ENCODE data around the gene ARHGEF25.
"Not testable (repeated sequence)": the region's sequence is repeated elsewhere in the genome, so short reads cannot be mapped to it uniquely, and the experiment has no call there.

ARHGEF25 gene

GRCh38 chr12:57584690-57585089 is 26.5 kb upstream of the ARHGEF25 start:
- no peak for FAIRE-seq

GRCh38 chr12:57585156-57585555 is 26.1 kb upstream of the ARHGEF25 start:
- DNase-seq (ENCODE audit: extremely low spot score, insufficient read length, low read depth): no peak

More at GRCh38 chr12:57584690-57585089, 26.5 kb upstream of the ARHGEF25 start:
- no peak for DNase-seq (ENCODE audit: extremely low spot score, insufficient read length, low read depth)

DNA sequence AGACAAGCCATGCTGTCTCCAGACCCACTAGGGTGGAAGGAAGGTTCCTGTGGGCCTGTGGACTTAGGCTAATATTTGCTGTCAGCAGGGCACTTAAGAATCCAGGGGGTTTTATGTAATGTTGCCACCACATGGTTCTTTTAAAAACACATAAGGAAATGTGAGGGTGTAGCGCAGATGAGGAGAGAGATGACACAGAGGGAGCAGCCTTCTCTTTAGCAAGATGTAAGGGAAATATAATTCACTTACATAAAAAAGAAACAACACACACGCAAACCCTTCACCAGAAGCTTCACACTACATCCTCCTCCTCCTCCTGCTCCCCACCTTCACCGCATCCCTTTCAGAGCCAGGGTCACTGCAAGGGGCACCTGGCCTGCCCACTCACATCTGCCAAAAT is 25.1 kb upstream of the ARHGEF25 start:
- no peak for FAIRE-seq

More at GRCh38 chr12:57585156-57585555, 26.1 kb upstream of the ARHGEF25 start:
- FAIRE-seq: no peak

DNA sequence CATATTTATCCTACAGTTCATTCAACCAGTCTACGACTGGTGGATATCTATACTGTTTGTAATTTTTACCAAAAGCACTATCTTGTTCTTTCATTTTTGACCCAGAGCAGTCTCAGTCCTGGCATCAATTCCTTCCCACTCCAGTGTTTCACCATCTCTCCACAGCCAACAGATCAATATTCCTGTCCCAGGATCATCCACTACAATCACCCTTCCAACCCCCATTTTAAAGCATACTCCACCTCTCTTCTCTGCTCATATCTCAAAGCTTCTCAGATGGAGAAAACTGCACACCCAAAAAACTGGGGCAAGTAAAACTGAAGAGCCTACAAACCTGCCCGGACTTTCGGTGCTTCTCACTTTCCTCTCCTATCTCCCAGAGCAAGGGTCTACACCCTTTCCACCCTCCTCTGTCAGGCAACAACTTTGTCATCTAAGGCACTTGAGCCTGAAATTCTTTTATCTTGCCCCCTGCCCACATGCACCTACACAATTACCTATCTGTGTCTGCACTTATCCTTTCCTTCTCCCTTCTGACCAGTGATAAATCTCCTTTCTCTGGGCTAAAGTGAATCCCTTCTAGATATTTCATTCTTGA is 24.3 kb upstream of the ARHGEF25 start:
- DNase-seq (ENCODE audit: extremely low spot score, insufficient read length, low read depth): no peak
- FAIRE-seq: no peak

More for the DNA sequence above, 25.1 kb upstream of the ARHGEF25 start:
- no peak for DNase-seq (ENCODE audit: extremely low spot score, insufficient read length, low read depth)

GRCh38 chr12:57588951-57589610 is 22.2 kb upstream of the ARHGEF25 start:
- not testable (repeated sequence) for DNase-seq (ENCODE audit: extremely low spot score, insufficient read length, low read depth); FAIRE-seq

DNA sequence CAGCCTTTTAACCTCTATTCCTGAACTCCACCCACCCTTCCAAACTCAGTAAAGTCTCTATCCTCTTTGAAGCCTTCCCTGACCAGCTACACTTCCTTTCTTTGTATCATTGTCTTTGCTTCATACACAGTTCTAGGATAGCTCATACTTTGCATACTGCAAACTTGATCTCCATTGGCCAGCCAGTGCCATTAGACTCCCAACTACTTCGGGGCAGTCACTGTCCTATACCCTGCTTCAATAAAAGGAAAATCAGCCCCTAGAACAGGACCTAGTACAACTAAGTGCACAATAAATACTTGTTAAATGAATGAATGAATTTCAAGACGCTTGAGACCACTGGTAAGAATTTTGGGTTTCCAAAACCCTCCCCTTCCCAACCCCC is 20.8 kb upstream of the ARHGEF25 start:
- FAIRE-seq: no peak
- DNase-seq (ENCODE audit: extremely low spot score, insufficient read length, low read depth): no peak

DNA sequence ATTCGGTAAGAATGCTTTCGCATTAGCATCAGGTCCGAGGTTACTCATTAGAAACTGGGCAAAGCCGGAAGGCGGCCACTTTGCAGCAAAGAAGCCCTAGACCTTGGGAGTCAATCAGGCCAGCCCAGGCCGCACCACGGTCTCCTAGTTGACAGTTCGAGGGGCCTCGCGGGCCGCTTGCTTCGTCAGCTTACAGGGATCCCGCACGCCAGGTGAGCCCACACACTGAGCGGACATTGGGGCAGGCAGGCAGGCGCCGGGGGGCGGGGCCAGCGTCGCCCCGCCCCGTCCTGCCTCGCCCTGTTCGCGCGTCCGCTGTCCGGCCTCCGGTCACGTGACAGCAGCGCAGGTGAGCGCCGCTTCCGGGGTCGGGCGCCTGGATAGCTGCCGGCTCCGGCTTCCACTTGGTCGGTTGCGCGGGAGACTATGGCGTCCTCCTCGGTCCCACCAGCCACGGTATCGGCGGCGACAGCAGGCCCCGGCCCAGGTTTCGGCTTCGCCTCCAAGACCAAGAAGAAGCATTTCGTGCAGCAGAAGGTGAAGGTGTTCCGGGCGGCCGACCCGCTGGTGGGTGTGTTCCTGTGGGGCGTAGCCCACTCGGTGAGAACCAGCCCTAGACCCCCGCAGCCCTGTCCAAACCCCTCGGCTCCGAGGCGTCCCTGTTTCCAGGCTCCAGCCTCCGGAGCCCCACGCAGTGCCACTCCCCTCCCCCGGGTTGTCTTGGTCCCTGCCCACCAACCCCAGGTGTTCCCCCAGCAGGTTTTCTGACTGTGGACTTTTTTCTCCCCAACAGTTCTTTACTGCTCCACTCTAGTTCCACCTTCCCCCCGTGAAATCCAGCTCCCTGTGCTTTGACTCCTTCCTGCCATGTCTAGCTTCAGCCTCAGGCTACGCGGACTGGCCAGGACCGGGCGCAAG is 20.1 kb upstream of the ARHGEF25 start, which contains the start of gene PIP4K2C:
PIP4K2C (plus strand) TSS at position 329 of the 918 bp plus-strand sequence; CDS start at position 427, 98 bp downstream.
- DNase-seq (ENCODE audit: extremely low spot score, insufficient read length, low read depth) (peak; percentile 96), FAIRE-seq (peak; percentile 79)

GRCh38 chr12:57591782-57592325 is 19.4 kb upstream of the ARHGEF25 start:
- DNase-seq (ENCODE audit: extremely low spot score, insufficient read length, low read depth): no peak
- FAIRE-seq: no peak

GRCh38 chr12:57592551-57593165 is 18.6 kb upstream of the ARHGEF25 start:
- DNase-seq (ENCODE audit: extremely low spot score, insufficient read length, low read depth) (no peak), FAIRE-seq (no peak)

GRCh38 chr12:57593187-57593586 is 18.0 kb upstream of the ARHGEF25 start:
- FAIRE-seq (no peak), DNase-seq (ENCODE audit: extremely low spot score, insufficient read length, low read depth) (no peak)

DNA sequence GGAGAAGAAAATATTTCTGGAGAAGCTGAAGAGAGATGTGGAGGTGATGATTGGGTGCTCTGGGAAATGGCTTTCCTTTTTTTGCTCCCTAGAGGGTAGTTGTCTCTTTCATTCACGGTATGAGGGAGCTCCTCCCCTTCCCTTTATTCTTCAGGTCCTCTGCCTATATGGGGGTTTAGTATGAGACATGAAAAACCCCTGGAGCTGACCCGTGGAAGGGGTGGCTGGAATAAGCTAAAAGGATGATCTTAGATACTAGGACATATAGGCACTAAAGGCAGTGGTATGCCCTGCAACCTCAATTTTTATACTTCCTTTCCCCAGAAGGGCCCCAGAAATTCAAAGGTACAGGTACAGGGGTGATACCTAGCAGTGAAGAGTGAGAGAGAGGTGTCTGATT is 10.8 kb upstream of the ARHGEF25 start:
- DNase-seq (ENCODE audit: extremely low spot score, insufficient read length, low read depth): no peak
- FAIRE-seq: no peak

DNA sequence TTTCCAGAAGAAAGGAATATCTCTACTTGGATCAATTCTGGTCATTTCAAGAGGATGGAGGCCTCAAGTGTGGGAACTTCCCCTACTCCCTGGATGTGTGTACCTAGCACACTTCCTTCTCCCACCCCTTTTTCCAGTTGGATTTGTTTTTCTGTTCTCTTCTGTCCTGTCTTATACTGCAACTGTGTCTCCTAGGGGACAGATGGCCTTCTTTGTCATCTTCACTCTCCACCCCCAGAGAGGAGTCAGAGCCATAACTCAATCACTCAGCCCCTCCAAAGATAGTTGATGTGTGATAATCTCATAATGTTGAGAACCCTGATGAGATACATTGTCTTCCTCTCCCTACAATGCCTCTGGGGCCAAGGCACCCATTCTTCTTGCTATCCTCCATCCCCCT is 8.7 kb upstream of the ARHGEF25 start:
- FAIRE-seq (no peak), DNase-seq (ENCODE audit: extremely low spot score, insufficient read length, low read depth) (no peak)

GRCh38 chr12:57603324-57603723 is 7.9 kb upstream of the ARHGEF25 start:
- FAIRE-seq (no peak), DNase-seq (ENCODE audit: extremely low spot score, insufficient read length, low read depth) (no peak)

DNA sequence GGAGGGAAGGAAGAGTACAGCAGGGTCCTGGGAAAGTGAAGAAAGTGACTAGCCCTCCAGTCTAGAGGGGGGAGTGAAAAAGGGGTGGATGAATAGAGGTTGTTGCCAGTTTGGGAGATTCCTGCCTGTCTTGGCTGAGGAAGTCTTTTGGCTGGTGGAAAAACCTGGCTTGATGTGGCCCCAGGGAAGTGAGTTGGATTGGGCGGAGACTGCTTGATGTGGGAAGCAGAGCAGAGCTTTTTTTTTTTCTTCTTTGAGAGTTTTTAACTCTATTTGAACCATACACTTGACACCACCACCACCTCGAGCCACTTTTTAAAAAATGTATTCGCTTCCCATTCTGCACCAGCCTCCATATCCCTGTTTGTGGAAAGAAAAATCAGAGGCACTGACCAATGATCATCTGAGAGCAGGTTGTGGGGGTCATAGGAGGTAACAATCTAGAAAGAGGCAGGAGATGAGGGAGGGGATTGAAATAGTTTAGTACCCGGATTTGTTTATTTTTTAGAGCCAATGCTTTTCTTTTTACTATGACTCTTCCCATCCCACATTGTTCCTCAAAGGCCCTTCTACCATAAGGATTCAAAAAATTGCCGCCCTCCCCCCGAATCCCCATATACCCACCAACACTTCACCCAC is 7.3 kb upstream of the ARHGEF25 start:
- no peak for DNase-seq (ENCODE audit: extremely low spot score, insufficient read length, low read depth)
- FAIRE-seq: peak; percentile 49

DNA sequence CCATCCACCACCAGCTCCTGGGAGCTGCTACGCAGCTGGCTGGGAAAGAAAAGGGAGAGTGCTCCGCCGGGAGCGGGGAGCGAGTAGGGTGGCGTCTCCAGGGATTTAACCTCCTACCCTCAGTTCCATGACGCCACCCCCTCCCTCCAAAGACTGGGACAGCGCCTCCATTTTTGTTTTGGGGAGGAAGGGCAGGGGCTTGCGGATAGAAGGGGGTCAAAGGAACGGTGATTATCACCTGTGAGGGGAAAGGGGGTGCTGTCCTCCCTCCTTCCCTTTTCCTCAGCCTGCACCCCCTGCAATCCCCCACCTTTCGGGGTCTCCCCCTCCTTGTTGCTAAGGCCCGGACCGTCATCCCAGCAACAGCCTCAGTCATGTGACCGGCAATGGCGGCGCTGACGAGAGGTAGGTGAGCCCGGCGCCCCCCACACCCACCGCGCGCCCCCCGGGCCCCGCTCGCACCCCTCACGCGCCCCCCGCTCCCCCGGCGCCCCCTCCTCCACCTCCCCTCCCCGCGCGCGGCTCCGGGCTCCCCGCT is 6.7 kb upstream of the ARHGEF25 start, which contains the start of gene DTX3:
DTX3 (plus strand) TSS at position 371 of the 538 bp plus-strand sequence. CDS start 1,694 bp downstream, outside the sequence.
- FAIRE-seq (no peak), DNase-seq (ENCODE audit: extremely low spot score, insufficient read length, low read depth) (no peak)

- FAIRE-seq: peak; percentile 41
- no peak for DNase-seq (ENCODE audit: extremely low spot score, insufficient read length, low read depth)
Measured at GRCh38 chr12:57604992-57605810, 6.0 kb upstream of the ARHGEF25 start.

DNA sequence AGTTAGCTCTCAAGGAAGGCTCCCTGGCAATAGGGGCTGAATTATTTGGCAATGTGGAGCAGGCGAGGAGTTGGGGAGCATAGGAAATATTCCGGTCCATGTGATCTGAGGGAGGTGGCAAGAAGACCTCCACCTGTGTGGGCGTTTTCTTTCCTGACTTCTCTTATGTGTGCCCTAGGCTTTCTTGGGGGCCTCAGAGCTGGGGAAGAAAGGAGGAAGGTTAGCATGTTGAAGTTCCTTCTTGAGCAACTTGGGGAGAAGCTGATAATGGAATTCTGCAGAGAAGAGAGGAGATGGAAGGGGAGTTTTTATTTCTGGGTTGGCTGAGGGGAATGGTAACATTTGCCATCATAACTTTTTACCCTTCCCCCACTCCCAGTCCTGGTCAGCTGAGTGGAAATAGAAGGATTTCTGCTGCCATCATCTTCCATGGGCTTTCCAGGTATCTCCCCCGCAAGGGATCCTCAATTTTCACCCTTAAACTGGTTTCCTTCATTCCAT is 5.4 kb upstream of the ARHGEF25 start:
- DNase-seq (ENCODE audit: extremely low spot score, insufficient read length, low read depth) (no peak), FAIRE-seq (no peak)

GRCh38 chr12:57606399-57606798 is 4.8 kb upstream of the ARHGEF25 start:
- FAIRE-seq (no peak), DNase-seq (ENCODE audit: extremely low spot score, insufficient read length, low read depth) (no peak)

Data from GM18507 (cell line).